ENCODE measurements around the gene IFNW1. TPM values are rescaled to one million over a fixed set of nuclear protein-coding genes. Genes with fewer than 3 reads are reported as not detected.

Gene IFNW1
- total and polyA plus RNA-seq, 2 donors (not counting 3 experiments of a cell fraction or from before 2014, with no cell fraction given): not detected

- H3K9me3 ChIP-seq (replicated peaks; ENCODE audit: control insufficient read depth, insufficient read depth, low read length): no peaks in the 10 kb centered on the region
- H3K4me2 ChIP-seq (ENCODE audit: insufficient read depth, low read length): no peak overlapping the region
- FAIRE-seq (no peak), DNase-seq (ENCODE audit: low read depth, low spot score) (no peak)
- no peaks in the 10 kb centered on the region for H4K20me1 ChIP-seq (replicated peaks; ENCODE audit: control insufficient read depth, extremely low read depth, insufficient read depth, low read length)
- H3K4me1 ChIP-seq (ENCODE audit: control insufficient read depth, extremely low read depth, insufficient read depth, low read length): no peaks in the 10 kb centered on the region
- no peak overlapping the region for H3K4me3 ChIP-seq (replicated peaks in 1 of 3; ENCODE audit: insufficient read depth in 1 of 3, low read depth in 1 of 3, low read length in 3 of 3)
- H3K27me3 ChIP-seq (ENCODE audit: control insufficient read depth in 2 of 2, insufficient read depth in 2 of 2, low read length in 2 of 2): peaks cover 13 to 37% of the 10 kb centered on the region in 2 experiments
- H3K27ac ChIP-seq (ENCODE audit: insufficient read depth, low read depth, low read length): no peak overlapping the region
- intact Hi-C loops (cut with micrococcal nuclease) (no loop called here), dilution Hi-C loops (cut with MboI; ENCODE audit: extremely low pct_ligation_motif_present, low sequenced_read_pairs) (no loop called here)
- H3K79me2 ChIP-seq (ENCODE audit: control insufficient read depth, insufficient read depth, low read length): no peaks in the 10 kb centered on the region
- no peak overlapping the region for H3K9ac ChIP-seq (replicated peaks; ENCODE audit: extremely low read depth, insufficient read depth, low read length)
- H2AFZ ChIP-seq (ENCODE audit: low read depth, low read length): no peak overlapping the region
- TF ChIP-seq POLR2A (IDR thresholded peaks at IDR 0.05; ENCODE audit: low read depth, low read length): no peak
- TF ChIP-seq, protein P1, sequence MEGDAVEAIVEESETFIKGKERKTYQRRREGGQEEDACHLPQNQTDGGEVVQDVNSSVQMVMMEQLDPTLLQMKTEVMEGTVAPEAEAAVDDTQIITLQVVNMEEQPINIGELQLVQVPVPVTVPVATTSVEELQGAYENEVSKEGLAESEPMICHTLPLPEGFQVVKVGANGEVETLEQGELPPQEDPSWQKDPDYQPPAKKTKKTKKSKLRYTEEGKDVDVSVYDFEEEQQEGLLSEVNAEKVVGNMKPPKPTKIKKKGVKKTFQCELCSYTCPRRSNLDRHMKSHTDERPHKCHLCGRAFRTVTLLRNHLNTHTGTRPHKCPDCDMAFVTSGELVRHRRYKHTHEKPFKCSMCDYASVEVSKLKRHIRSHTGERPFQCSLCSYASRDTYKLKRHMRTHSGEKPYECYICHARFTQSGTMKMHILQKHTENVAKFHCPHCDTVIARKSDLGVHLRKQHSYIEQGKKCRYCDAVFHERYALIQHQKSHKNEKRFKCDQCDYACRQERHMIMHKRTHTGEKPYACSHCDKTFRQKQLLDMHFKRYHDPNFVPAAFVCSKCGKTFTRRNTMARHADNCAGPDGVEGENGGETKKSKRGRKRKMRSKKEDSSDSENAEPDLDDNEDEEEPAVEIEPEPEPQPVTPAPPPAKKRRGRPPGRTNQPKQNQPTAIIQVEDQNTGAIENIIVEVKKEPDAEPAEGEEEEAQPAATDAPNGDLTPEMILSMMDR (IDR thresholded peaks at IDR 0.05; ENCODE audit: extremely low read depth in 1 of 2, insufficient read depth in 1 of 2, low read depth in 1 of 2, low read length in 2 of 2): no peak
- TF ChIP-seq GATA2 (IDR thresholded peaks at IDR 0.05; ENCODE audit: insufficient read depth, insufficient read length, low read depth, low read length): no peak
- TF ChIP-seq FOS (IDR thresholded peaks at IDR 0.05; ENCODE audit: borderline replicate concordance, insufficient read depth, low read length): no peak
- TF ChIP-seq MYC (IDR thresholded peaks at IDR 0.05; ENCODE audit: low read depth, low read length): no peak
- no TSS peak for BruUV-seq (replicated peaks)
- H3K36me3 ChIP-seq (ENCODE audit: control insufficient read depth in 2 of 2, extremely low read depth in 1 of 2, insufficient read depth in 2 of 2, low read length in 2 of 2): no peaks in the 10 kb centered on the region
- H3K9me1 ChIP-seq (replicated peaks; ENCODE audit: control insufficient read depth, extremely low read depth, insufficient read depth, low read length): no peaks in the 10 kb centered on the region
- ChIA-PET CTCF (interaction anchor here (1.7 kb wide), 1 partner anchor 8 kb away, joined by 10 read pairs; no protein-coding TSS in a partner anchor), POLR2A (no interaction called here)
These were observed 33.0 kb upstream of the IFNW1 start for GRCh38 chr9:21174671-21175070.

GRCh38 chr9:21172156-21172555, 30.5 kb upstream of the IFNW1 start:
- ChIA-PET CTCF (no interaction called here), POLR2A (no interaction called here)
- H3K79me2 ChIP-seq (ENCODE audit: control insufficient read depth, insufficient read depth, low read length): no peaks in the 10 kb centered on the region
- H3K4me1 ChIP-seq (ENCODE audit: control insufficient read depth, extremely low read depth, insufficient read depth, low read length): no peaks in the 10 kb centered on the region
- TF ChIP-seq, protein P1 (IDR thresholded peaks at IDR 0.05; ENCODE audit: extremely low read depth in 1 of 2, insufficient read depth in 1 of 2, low read depth in 1 of 2, low read length in 2 of 2): no peak
- no peak for TF ChIP-seq FOS (IDR thresholded peaks at IDR 0.05; ENCODE audit: borderline replicate concordance, insufficient read depth, low read length)
- TF ChIP-seq GATA2 (IDR thresholded peaks at IDR 0.05; ENCODE audit: insufficient read depth, insufficient read length, low read depth, low read length): no peak
- TF ChIP-seq JUN (IDR thresholded peaks at IDR 0.05; ENCODE audit: borderline replicate concordance, insufficient read depth, insufficient read length, low read depth): no peak
- no peak for TF ChIP-seq POLR2AphosphoS5 (IDR thresholded peaks at IDR 0.05; ENCODE audit: insufficient read depth, low read depth, low read length)
- no peak for TF ChIP-seq MAX (IDR thresholded peaks at IDR 0.05; ENCODE audit: insufficient read depth, insufficient read length)
- TF ChIP-seq MYC (IDR thresholded peaks at IDR 0.05; ENCODE audit: low read depth, low read length): no peak
- TF ChIP-seq POLR2A (IDR thresholded peaks at IDR 0.05; ENCODE audit: low read depth, low read length): no peak
- no peak for TF ChIP-seq EZH2 (IDR thresholded peaks at IDR 0.05; ENCODE audit: borderline replicate concordance, low read depth, low read length, severe bottlenecking)
- no peak for FAIRE-seq
- H4K20me1 ChIP-seq (replicated peaks; ENCODE audit: control insufficient read depth, extremely low read depth, insufficient read depth, low read length): no peaks in the 10 kb centered on the region
- no peak overlapping the region for H3K27ac ChIP-seq (ENCODE audit: insufficient read depth, low read depth, low read length)
- H2AFZ ChIP-seq (ENCODE audit: low read depth, low read length): no peak overlapping the region
- H3K9me1 ChIP-seq (replicated peaks; ENCODE audit: control insufficient read depth, extremely low read depth, insufficient read depth, low read length): no peaks in the 10 kb centered on the region
- no TSS peak for BruUV-seq (replicated peaks)
- no peak overlapping the region for H3K9ac ChIP-seq (replicated peaks; ENCODE audit: extremely low read depth, insufficient read depth, low read length)
- no peak overlapping the region for H3K4me3 ChIP-seq (replicated peaks in 1 of 3; ENCODE audit: insufficient read depth in 1 of 3, low read depth in 1 of 3, low read length in 3 of 3)
- intact Hi-C loops (cut with micrococcal nuclease) (no loop called here), dilution Hi-C loops (cut with MboI; ENCODE audit: extremely low pct_ligation_motif_present, low sequenced_read_pairs) (no loop called here)
- no peaks in the 10 kb centered on the region for H3K9me3 ChIP-seq (replicated peaks; ENCODE audit: control insufficient read depth, insufficient read depth, low read length)
- no peaks in the 10 kb centered on the region for H3K36me3 ChIP-seq (ENCODE audit: control insufficient read depth in 2 of 2, extremely low read depth in 1 of 2, insufficient read depth in 2 of 2, low read length in 2 of 2)
- no peak overlapping the region for H3K4me2 ChIP-seq (ENCODE audit: insufficient read depth, low read length)
- no peak for DNase-seq (ENCODE audit: low read depth, low spot score)
- H3K27me3 ChIP-seq (ENCODE audit: control insufficient read depth in 2 of 2, insufficient read depth in 2 of 2, low read length in 2 of 2): peaks cover 7 to 31% of the 10 kb centered on the region in 2 experiments
